SK-N-SH treated with all-trans-retinoic acid at 6 μM for 48 hours (cell line): ENCODE results near the gene SLC30A2.

Experiments used
- BACH2 ChIP-seq: fragments of 250-450 bp; sonication (Bioruptor Pico); IDR thresholded peaks from 2 replicates; pipeline ENCODE4 v1.9.0; 2021; ENCODE audit warnings: mild to moderate bottlenecking, borderline replicate concordance
- RARB ChIP-seq: fragments of 250-450 bp; sonication (Bioruptor Pico); IDR thresholded peaks from 2 replicates; pipeline ENCODE4 v1.8.0; 2021; ENCODE audit warnings: mild to moderate bottlenecking, moderate library complexity
- TF ChIP-seq, protein P1 (sequence below): fragments of 250-450 bp; sonication (Bioruptor Pico); IDR thresholded peaks from 2 replicates; pipeline ENCODE4 v1.5.0; 2020; ENCODE audit warnings: mild to moderate bottlenecking, moderate library complexity
- TF ChIP-seq, protein P2 (sequence below): fragments of 250-450 bp; sonication (Bioruptor Pico); IDR thresholded peaks from 2 replicates; pipeline ENCODE4 v1.5.1; 2021; ENCODE audit warnings: mild to moderate bottlenecking, moderate library complexity

DNA sequence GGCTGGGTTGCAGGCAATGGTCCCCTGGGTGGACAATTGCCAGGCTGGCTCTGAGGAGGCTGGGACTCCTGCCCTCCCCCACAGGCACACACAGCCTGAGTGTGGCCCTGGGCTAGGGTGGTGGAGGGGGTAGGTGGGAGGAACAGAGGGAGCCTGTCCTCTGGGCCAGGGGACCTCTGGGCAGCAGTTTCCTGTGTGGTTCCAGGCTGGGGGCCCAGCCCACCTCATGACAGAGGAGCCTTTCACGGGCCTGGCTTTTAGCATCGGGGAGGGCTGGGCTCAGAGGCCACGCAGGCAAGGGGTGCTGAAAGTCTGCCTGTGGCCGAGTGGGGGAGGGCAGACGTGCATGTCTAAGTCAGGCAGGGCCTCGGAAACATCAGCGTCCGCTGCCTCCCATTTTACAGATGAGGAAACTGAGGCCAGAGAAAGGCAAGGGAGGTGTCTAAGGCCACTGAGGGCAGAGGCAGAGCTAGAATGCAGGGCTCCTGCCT lies 17.4 kb downstream of the SLC30A2 start:
- TF ChIP-seq, protein P1, sequence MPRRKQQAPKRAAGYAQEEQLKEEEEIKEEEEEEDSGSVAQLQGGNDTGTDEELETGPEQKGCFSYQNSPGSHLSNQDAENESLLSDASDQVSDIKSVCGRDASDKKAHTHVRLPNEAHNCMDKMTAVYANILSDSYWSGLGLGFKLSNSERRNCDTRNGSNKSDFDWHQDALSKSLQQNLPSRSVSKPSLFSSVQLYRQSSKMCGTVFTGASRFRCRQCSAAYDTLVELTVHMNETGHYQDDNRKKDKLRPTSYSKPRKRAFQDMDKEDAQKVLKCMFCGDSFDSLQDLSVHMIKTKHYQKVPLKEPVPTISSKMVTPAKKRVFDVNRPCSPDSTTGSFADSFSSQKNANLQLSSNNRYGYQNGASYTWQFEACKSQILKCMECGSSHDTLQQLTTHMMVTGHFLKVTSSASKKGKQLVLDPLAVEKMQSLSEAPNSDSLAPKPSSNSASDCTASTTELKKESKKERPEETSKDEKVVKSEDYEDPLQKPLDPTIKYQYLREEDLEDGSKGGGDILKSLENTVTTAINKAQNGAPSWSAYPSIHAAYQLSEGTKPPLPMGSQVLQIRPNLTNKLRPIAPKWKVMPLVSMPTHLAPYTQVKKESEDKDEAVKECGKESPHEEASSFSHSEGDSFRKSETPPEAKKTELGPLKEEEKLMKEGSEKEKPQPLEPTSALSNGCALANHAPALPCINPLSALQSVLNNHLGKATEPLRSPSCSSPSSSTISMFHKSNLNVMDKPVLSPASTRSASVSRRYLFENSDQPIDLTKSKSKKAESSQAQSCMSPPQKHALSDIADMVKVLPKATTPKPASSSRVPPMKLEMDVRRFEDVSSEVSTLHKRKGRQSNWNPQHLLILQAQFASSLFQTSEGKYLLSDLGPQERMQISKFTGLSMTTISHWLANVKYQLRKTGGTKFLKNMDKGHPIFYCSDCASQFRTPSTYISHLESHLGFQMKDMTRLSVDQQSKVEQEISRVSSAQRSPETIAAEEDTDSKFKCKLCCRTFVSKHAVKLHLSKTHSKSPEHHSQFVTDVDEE, result no peak
- TF ChIP-seq BACH2, result no peak
- TF ChIP-seq, protein P2, sequence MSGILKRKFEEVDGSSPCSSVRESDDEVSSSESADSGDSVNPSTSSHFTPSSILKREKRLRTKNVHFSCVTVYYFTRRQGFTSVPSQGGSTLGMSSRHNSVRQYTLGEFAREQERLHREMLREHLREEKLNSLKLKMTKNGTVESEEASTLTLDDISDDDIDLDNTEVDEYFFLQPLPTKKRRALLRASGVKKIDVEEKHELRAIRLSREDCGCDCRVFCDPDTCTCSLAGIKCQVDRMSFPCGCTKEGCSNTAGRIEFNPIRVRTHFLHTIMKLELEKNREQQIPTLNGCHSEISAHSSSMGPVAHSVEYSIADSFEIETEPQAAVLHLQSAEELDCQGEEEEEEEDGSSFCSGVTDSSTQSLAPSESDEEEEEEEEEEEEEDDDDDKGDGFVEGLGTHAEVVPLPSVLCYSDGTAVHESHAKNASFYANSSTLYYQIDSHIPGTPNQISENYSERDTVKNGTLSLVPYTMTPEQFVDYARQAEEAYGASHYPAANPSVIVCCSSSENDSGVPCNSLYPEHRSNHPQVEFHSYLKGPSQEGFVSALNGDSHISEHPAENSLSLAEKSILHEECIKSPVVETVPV, result no peak
- TF ChIP-seq RARB (CRISPR knock-in tag), result no peak
